Raji (cell line): ENCODE data around the gene KCNK3.

Source experiments
- POLR2A ChIP-seq: IDR thresholded peaks from 2 replicates; pipeline ENCODE4 v1.6.1; 2011; ENCODE audit warnings: low read depth, low read length, control low read depth; ENCODE audit not compliant: insufficient read depth

KCNK3 gene

DNA sequence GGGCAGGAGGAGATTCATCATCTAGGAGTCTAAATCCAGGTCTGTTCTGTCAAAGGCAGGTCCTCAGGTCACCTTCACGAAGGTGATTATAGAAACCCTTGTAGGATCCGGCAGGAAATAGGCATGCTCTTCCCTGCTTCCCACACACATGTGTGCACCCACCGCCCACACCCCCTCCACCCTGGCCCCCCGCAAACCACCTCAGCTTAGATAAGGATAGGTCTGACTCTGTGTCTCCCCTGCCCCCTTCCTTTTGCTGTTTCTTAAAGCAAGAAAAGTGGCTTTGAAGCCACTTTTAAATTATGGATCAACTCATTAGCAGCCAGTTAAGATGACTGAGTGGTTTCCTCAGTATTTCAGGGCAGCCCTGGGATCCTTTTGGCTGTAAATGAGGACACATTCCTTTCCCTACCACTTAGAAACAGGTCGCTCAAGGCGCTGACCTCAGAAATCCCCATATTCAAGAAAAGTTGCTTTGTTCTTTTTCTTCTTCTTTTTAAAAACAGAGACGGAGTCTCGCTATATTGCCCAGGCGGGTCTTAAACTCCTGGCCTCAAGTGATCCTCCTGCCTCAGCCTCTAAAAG lies 36.8 kb upstream of the KCNK3 start:
- no peak for TF ChIP-seq POLR2A

DNA sequence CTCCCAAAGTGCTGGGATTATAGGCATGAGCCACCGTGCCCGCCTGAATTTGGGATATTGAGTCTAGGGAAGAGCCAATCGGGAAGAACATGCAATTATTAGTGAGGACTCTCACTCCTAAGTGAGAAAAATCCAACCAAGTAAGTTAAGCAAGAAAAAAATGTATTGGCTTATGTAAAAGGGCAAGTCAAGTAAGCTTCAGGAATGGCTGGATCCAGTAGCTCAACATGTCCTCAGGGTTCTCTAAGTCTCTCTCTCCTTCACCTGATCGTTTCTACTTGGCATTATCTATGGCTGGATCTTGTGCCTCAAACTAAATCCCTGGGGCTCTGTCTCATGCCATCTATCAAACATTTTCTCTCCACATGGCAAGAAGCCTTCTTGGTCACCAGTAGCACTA lies 35.3 kb upstream of the KCNK3 start:
- TF ChIP-seq POLR2A, result no peak

DNA sequence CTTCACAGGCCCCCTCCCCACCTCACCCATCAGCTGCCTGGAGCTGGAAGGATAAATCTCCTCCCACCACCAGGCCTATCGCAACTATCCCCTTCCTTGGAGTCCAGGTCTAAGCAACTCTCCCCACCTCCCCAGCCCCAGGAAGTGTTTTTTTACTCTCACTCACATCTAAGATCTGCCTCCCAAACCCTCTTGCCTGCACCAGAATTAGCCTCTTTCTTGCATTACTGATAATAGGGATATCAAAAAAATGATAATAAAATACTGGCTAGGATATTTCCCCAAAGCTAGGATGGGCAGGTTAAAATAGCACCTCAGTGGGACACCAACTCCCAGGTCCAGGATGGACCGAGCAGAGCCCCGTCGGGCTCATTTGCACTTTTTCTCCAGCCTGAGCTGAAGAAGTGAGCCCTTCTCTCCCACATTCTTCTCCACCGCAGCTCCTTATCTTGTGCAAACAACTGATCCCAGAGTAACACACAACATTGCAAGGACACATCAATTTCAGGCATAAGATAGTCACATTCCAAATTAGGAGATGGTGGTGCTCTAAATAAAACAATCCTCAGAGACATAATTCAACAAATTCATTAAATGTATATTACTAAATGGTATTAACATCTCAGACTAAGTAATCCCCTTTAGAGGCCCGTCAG lies 33.7 kb upstream of the KCNK3 start:
- TF ChIP-seq POLR2A, result no peak

DNA sequence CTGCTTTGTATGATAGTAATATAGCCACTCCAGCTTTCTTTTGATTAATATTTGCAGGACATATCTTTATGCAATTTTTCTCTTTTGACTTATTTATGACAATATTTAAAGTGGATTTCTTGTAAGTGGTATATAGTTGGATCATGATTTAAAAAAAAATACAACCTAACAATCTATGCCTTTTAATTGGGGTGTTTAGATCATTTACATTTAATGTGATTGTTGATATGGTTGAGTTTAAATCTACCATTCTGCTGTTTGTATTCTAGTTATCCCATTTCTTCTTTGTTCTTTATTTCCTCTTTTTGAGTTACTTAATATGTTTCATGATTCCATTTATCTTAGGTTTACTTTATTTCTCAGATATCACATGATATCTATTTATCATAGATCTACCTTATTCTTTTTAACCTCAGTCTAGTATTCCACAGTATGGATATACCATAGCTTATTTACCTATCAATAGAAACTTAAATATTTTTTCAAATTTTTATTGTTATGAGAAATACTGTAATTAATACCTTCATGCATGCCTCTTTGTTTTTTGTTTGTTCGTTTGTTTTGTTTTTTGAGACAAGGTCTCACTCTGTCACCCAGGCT lies 32.1 kb upstream of the KCNK3 start:
- no peak for TF ChIP-seq POLR2A

- TF ChIP-seq POLR2A, result no peak
Observed at GRCh38 chr2:26666671-26667070, 25.9 kb upstream of the KCNK3 start.

GRCh38 chr2:26668041-26668440 lies 24.5 kb upstream of the KCNK3 start:
- TF ChIP-seq POLR2A, result no peak

DNA sequence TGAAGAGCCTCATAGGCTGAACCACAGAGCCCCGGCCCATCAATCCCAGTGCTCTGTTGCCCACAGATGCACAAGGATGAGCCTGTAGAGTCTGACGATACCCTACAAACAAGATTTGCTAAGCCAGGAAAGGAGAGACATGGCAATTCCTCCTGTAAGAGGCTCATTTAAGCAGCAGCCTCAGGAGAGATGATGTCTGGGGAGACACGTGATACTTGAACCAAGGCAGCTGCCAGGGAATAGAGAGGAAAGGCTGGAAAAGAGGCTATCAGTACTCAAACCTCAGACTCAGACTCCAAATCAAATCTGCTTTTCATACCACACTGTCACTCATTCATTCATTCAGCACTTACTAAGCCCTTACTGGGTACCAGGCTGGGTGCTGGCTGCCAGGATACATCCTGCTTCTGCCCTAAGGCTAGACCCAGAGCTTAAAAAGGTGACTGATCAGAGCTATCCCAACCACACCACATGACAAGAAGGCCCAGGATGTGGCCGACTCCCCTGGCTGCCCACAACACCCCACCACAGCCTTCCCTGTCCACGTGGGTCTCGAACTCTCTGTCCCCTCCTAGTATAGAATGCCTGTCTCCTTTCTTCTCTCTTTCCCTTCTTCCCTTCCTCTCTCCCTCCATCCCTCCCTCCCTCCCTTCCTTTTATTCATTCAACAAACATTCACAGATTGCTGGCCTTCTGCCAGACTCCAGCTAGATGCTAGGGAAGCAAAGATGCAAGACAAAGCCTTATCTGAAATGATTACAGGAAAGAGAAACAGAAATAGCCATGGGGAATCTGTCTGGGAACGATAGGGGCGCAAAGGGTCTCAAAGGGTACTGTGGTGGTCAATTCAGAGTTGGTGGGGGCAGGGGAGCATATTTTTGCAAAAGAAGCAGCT lies 23.4 kb upstream of the KCNK3 start:
- no peak for TF ChIP-seq POLR2A

DNA sequence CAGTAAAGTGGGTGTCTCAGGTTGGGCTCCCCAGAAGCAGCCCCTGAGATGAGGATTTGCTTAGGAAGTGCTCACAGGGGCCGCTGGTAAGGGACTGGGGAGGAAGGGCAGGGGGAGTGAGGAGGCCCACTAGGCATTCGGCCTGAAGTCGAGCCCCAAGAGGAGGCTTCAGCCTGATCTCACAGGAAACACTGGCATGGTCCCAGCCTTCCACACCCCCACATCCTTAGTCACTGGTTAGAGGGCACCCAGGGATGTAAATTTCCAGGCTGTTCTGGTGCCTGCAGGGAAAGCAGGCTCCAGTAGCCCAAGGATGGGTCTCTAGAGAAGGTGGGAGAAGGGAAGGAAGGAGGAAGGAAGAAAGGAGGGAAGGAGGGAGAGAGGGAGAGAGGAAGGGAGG lies 22.4 kb upstream of the KCNK3 start:
- TF ChIP-seq POLR2A, result no peak

- TF ChIP-seq POLR2A, result no peak
Observed at GRCh38 chr2:26670931-26671460, 21.5 kb upstream of the KCNK3 start.

DNA sequence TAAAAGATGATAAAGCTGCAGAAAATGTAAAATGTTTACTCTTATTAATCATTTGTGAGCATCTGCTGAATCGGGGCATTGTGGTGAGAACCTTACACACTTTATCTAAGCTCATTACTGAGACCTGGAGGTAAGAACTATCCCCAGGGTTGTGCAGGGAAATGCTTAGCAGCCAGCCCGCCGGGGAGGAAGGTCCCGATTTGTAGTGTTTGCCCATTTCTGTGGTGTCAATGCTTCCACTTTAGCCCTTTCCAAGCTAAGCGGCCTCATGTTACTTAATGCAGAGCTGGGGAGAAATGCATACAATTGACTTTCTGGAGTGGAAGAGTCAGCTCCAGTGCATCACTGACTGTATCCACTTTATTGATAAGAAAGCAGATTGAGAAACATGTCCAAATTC lies 20.8 kb upstream of the KCNK3 start:
- no peak for TF ChIP-seq POLR2A

GRCh38 chr2:26672112-26672817 lies 20.3 kb upstream of the KCNK3 start:
- TF ChIP-seq POLR2A, result no peak

DNA sequence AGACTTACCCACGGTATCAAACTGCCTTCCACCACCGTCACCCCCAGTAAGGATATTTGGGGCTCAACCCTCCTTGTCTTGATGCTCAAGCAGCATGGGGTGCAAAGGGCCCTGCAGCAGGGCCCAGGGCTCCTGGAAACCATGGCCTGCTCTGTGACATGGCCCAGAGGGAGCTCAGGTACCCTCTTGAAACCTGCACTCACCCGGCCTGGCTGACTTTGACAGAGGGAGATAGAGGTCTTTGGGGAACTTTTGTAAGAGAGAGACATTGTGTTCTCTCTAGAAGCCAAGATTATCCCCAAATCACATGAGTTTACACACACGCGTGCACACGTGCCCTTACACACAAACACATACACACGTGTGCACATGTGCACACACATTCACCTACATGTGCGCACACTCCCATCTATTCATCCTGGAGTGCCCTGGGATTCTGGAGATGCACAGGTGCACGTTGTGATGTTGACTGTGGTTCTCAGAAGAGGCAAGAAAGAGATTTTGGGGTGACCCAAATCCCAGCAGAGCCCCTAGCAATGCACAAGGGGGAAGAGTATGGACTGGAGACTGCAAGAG lies 19.6 kb upstream of the KCNK3 start:
- no peak for TF ChIP-seq POLR2A

DNA sequence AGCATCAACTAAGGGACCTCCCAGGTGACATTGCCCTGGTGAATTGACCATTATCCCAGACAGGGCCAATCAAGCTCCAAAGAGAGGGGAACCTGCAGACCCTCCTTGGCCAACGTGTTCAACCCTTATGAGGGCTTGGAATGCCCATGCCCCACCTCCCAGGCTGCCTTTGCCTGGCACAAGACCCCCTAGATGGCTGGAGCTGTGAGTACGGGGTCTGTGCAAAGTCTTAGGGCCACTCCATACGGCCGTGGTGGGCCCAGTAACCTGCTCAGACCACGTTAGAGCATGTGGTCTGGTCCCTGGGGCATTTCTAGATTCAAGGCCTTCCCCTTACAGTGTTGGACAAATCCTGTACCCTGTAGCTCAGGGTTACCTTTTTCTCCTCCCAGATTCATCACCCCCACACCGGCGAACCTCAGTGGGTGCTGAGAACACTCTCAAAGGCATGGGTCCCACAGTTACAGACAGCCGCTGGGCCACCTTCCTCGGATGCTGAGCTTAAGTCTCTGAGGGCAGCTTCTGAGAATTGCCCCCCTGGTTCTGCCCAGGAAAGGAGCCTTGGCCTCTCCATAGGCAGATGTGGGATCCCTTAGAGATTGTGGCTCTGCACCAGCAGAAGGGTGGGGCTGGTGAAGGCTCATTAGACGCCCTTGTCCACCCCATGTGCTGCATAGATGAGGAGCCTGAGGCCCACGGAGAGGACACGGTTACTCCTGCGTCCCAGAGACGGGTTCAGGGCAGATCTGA lies 18.3 kb upstream of the KCNK3 start:
- TF ChIP-seq POLR2A, result no peak

- TF ChIP-seq POLR2A, result no peak
Observed at GRCh38 chr2:26674771-26675170, 17.8 kb upstream of the KCNK3 start.
